T follicular helper cell (primary cell): ENCODE results near the gene TEX13D.

Experiments used
- DNase-seq: peaks from one replicate; pipeline ENCODE4 v3.0.0-alpha.2; 2020; ENCODE audit warnings: low read depth

TEX13D gene

DNA sequence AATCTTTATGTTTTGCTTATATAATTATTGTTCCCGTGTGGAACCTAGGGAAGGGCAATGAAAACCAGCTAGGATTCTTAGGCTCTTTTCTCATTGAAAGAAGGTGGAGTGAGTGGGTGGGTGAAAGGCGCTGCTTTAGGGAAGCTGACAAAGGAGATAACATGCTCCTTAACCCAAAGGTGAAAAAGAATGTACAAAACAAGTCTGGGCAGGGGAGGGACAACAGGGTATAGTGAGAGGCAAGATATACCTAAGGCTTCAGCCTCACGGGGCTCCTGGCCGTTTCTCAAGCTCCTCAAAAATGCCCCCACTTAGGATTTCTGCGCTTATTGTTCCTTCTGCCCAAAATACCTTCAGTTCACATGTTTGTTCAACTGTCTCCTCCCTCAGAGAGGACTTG, 15.7 kb downstream of the TEX13D start:
- DNase-seq: no peak

DNA sequence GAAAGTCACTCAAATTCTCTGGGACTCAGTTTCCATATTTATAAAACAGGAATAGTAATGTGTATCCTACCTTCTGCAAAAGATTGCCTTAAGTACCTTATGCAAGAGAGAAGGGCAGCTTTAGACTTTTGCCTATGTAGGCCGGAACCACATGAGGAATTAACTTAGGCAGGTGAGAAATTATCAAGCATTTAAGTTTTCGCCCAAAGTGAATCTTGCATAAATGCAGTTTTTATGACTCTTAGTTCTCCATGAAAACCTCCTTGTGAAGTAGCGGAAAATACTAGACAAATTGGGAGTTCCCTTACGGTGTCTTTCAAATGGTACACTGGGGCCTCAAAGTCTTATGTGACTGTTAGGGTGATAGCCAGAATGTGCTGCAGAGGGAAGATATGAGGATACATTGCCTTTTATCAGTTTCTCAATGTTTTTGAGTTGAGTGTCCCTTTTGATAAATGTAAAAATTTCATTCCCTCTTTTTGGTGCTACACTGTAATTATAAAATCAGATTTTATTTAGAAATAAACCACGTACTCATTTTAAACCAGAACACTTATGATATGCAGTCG, 16.5 kb downstream of the TEX13D start:
- no peak for DNase-seq

GRCh38 chrX:124354648-124355047, 22.2 kb downstream of the TEX13D start:
- DNase-seq: no peak

DNA sequence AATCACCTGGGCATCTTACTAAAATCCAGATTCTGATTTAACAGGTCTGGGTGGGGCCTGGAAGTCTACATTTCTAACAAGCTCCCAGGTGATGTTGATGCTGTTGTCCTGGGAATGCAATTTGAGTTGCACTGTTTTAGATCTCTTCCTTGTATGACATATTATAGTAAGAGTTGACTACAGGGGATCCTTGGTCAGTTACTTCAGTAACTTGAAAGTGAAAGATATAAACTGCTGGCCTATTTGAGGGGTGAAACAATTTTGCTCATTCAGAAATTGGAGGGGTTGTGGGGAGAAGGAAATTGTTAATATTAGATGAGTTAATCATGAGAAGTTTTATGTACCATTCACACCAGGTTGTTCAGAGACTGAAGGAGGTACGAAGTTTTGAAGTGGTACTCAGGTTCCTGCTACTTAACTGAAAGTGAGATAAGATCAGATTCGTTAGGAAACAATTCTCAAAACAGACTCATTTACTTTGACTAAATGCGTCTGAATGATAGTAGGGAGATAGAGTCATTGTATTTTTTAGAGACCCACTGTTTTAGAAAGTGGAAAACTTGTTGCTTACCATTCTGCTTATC, 26.4 kb downstream of the TEX13D start:
- no peak for DNase-seq

- no peak for DNase-seq
Observed at GRCh38 chrX:124362072-124362471, 29.6 kb downstream of the TEX13D start.

- DNase-seq: no peak
Observed at GRCh38 chrX:124362761-124363160, 30.3 kb downstream of the TEX13D start.

DNA sequence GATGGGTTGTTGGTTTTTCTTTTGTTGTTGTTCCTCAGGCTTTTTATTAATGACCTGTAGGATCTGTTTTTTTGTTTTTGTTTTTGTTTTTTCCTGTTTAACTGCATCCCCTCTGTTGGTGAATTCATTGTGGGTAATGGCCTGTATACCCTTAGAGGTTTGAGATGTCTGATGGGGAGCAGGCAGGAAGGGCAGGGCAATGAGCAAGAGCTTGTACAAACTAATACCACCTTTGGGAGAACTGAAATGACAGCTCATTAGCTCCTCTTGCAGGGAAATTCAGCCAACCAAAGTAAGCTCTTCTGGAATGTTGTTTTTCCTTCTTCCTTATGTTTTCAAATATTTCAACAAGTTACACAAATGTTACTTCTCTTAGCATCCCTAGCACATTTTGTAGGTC, 37.3 kb downstream of the TEX13D start:
- DNase-seq: no peak

GRCh38 chrX:124373348-124373747, 40.9 kb downstream of the TEX13D start:
- no peak for DNase-seq

DNA sequence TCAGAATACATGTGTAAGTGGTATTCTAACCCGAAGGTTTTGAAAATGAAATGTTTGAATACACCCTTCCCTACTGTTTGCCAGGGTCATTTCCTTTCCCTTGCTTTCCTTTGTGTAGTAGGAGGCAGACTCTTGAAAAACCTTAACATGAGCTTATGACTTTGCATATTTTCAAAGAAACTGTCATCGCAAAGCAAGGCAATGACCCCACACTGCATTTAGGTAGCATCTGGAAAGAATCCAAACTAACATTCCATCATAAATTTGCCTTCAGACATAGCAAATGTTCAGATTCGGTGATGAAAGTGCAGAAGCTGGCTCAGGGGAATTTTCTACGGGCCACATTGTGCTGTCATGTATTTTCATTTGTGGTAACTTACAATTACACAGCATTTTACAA, 46.2 kb downstream of the TEX13D start:
- DNase-seq: no peak

DNA sequence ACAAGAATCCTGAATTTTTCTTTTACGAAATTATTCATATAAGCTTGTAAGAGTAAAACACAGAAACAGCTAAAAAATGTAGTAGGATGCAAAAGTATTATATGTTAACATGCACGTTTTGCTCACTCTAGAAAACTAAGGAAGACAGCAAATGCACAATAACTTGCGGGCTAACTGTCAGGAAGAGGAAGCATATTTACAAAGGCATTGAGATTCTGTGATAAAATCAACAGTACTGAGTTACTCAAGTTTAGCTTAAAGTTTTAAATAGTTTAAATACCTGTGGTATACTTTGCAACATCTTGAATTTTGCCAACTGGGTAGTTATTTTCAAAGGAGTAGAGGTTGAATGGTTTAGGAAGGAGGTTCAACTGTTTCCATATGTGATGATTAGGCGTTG, 50.9 kb downstream of the TEX13D start:
- no peak for DNase-seq

GRCh38 chrX:124386401-124386800, 53.9 kb downstream of the TEX13D start:
- DNase-seq: no peak
